ENCODE results near the gene OR52L1. TPM values are rescaled to one million over a fixed set of nuclear protein-coding genes. Genes with fewer than 3 reads are reported as not detected.

Gene OR52L1
- total and polyA plus RNA-seq, 4 donors, result 0.08 TPM; not detected in 3

GRCh38 chr11:5983443-5983842 is 3.3 kb downstream of the OR52L1 start:
- Histone ChIP-seq H3K27ac (ENCODE audit: low read depth in 1 of 2, low read length in 2 of 2) (no peak overlapping the region), H3K9ac (ENCODE audit: low read depth in 1 of 2, low read length in 2 of 2) (no peak overlapping the region), H3K9me3 (ENCODE audit: control insufficient read depth in 4 of 4, low read length in 3 of 4) (no peaks in the 10 kb centered on the region), H3K36me3 (ENCODE audit: control insufficient read depth in 4 of 4, insufficient read depth in 3 of 4, low read depth in 1 of 4, low read length in 3 of 4) (no peaks in the 10 kb centered on the region), H3K4me3 (ENCODE audit: low read depth in 1 of 3, low read length in 3 of 3) (no peak overlapping the region), H3K4me1 (ENCODE audit: control insufficient read depth in 4 of 4, insufficient read depth in 4 of 4, low read length in 3 of 4) (no peaks in the 10 kb centered on the region), H3K27me3 (ENCODE audit: control insufficient read depth in 4 of 4, insufficient read depth in 4 of 4, low read length in 3 of 4) (peaks cover 0 to 4% (median 0%) of the 10 kb centered on the region in 4 donors)
- no peak for DNase-seq (ENCODE audit: low spot score)
- 40% methylated on average over 1 of the region's 1 CpG for WGBS
- no peak for TF ChIP-seq CTCF (IDR thresholded peaks at IDR 0.05; ENCODE audit: low read depth, low read length, missing input control)
- no peak for TF ChIP-seq YY1 (IDR thresholded peaks at IDR 0.05)
- no peak for TF ChIP-seq FOXA2 (IDR thresholded peaks at IDR 0.05)
- TF ChIP-seq, protein P1, sequence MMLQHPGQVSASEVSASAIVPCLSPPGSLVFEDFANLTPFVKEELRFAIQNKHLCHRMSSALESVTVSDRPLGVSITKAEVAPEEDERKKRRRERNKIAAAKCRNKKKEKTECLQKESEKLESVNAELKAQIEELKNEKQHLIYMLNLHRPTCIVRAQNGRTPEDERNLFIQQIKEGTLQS (IDR thresholded peaks at IDR 0.05), result no peak
- no peak for TF ChIP-seq RAD21 (IDR thresholded peaks at IDR 0.05)
- TF ChIP-seq, protein P2, sequence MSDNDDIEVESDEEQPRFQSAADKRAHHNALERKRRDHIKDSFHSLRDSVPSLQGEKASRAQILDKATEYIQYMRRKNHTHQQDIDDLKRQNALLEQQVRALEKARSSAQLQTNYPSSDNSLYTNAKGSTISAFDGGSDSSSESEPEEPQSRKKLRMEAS (IDR thresholded peaks at IDR 0.05), result no peak
- TF ChIP-seq HNF4G (IDR thresholded peaks at IDR 0.05), result no peak
- no peak for TF ChIP-seq FOXA1 (IDR thresholded peaks at IDR 0.05)
- TF ChIP-seq RXRA (IDR thresholded peaks at IDR 0.05), result no peak
- TF ChIP-seq, protein P3, sequence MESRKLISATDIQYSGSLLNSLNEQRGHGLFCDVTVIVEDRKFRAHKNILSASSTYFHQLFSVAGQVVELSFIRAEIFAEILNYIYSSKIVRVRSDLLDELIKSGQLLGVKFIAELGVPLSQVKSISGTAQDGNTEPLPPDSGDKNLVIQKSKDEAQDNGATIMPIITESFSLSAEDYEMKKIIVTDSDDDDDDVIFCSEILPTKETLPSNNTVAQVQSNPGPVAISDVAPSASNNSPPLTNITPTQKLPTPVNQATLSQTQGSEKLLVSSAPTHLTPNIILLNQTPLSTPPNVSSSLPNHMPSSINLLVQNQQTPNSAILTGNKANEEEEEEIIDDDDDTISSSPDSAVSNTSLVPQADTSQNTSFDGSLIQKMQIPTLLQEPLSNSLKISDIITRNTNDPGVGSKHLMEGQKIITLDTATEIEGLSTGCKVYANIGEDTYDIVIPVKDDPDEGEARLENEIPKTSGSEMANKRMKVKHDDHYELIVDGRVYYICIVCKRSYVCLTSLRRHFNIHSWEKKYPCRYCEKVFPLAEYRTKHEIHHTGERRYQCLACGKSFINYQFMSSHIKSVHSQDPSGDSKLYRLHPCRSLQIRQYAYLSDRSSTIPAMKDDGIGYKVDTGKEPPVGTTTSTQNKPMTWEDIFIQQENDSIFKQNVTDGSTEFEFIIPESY (IDR thresholded peaks at IDR 0.05), result no peak
- no peak for TF ChIP-seq JUND (IDR thresholded peaks at IDR 0.05)

DNA sequence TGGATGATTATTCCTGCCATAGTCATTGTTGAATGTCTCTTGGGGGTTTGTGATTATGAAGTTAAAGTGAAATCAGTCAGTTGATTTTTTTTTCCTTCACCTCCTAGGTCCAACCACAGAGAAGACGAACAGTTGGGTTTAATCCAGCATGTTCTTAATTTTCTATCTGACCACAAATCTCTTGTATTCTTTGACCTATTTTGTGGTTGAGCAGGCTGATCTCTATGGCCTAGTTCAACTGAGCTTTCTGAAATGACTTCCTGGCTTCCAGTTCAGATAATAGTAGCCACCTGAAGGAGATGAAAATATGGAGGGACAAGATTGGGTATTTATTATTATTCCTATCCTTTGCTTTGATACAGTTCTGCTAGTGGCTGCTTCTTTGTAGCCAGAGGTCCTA is 13.3 kb downstream of the OR52L1 start:
- no peak overlapping the region for H3K9ac ChIP-seq (ENCODE audit: low read depth in 1 of 2, low read length in 2 of 2)
- no peak overlapping the region for H3K27ac ChIP-seq (ENCODE audit: low read depth in 1 of 2, low read length in 2 of 2)
- H3K4me3 ChIP-seq (ENCODE audit: low read depth in 1 of 3, low read length in 3 of 3), result no peak overlapping the region
- no peaks in the 10 kb centered on the region for H3K9me3 ChIP-seq (ENCODE audit: control insufficient read depth in 4 of 4, low read length in 3 of 4)
- no peaks in the 10 kb centered on the region for H3K36me3 ChIP-seq (ENCODE audit: control insufficient read depth in 4 of 4, insufficient read depth in 3 of 4, low read depth in 1 of 4, low read length in 3 of 4)
- no peaks in the 10 kb centered on the region for H3K27me3 ChIP-seq (ENCODE audit: control insufficient read depth in 4 of 4, insufficient read depth in 4 of 4, low read length in 3 of 4)
- WGBS, result 62% methylated on average over 1 of the region's 1 CpG
- no peaks in the 10 kb centered on the region for H3K4me1 ChIP-seq (ENCODE audit: control insufficient read depth in 4 of 4, insufficient read depth in 4 of 4, low read length in 3 of 4)
- DNase-seq (ENCODE audit: low spot score), result no peak
- TF ChIP-seq, protein P2 (IDR thresholded peaks at IDR 0.05), result no peak
- TF ChIP-seq HNF4A (conservative IDR thresholded peaks at IDR 0.05), result no peak
- TF ChIP-seq, protein P1 (IDR thresholded peaks at IDR 0.05), result no peak
- no peak for TF ChIP-seq REST (IDR thresholded peaks at IDR 0.05)
- TF ChIP-seq NR2F2 (IDR thresholded peaks at IDR 0.05), result no peak
- no peak for TF ChIP-seq FOXA1 (IDR thresholded peaks at IDR 0.05)
- no peak for TF ChIP-seq SP1 (IDR thresholded peaks at IDR 0.05)
- TF ChIP-seq RAD21 (IDR thresholded peaks at IDR 0.05), result no peak
- TF ChIP-seq, protein P3 (IDR thresholded peaks at IDR 0.05), result no peak
- TF ChIP-seq CTCF (IDR thresholded peaks at IDR 0.05; ENCODE audit: low read depth, low read length, missing input control), result no peak
- no peak for TF ChIP-seq HNF4G (IDR thresholded peaks at IDR 0.05)
- TF ChIP-seq TAF1 (conservative IDR thresholded peaks at IDR 0.05), result no peak
